Skeletal muscle satellite cell (primary cell): ENCODE measurements around the gene PLA2G10. TPM values are rescaled to one million over a fixed set of nuclear protein-coding genes. Genes with fewer than 3 reads are reported as not detected.
"Not testable (repeated sequence)": the region's sequence is repeated elsewhere in the genome, so short reads cannot be mapped to it uniquely, and the experiment has no call there.

ENCODE experiments used
- H3K27me3 ChIP-seq: 2 replicates; pipeline ENCODE4 v1.7.0; 2013; ENCODE audit warnings: low read length; ENCODE audit not compliant: control insufficient read depth, insufficient read depth
- H3K36me3 ChIP-seq: 2 replicates; pipeline ENCODE4 v1.7.0; 2013; ENCODE audit warnings: mild to moderate bottlenecking, control low read depth, low read length; ENCODE audit not compliant: insufficient read depth
- H3K4me1 ChIP-seq: 2 replicates; pipeline ENCODE4 v1.7.0; 2013; ENCODE audit warnings: low read length; ENCODE audit not compliant: control insufficient read depth, insufficient read depth
- H3K4me2 ChIP-seq: 2 replicates; pipeline ENCODE4 v1.7.0; 2013; ENCODE audit warnings: mild to moderate bottlenecking, low read length
- H3K4me3 ChIP-seq: 2 replicates; pipeline ENCODE4 v1.7.0; 2013; ENCODE audit warnings: low read length
- H3K9ac ChIP-seq: 2 replicates; pipeline ENCODE4 v1.7.0; 2013; ENCODE audit warnings: mild to moderate bottlenecking, low read depth, low read length, moderate library complexity
- H3K9me3 ChIP-seq: replicated peaks from 2 replicates; pipeline ENCODE4 v1.7.0; 2013; ENCODE audit warnings: mild to moderate bottlenecking, control low read depth, low read length
- total RNA-seq: library from RNA; depleted of rRNA; stranded (reverse); fragments of >200 nt; gene quantifications from 2 replicates; pipeline ENCODE4 v1.2.3, GENCODE V29; 2012; rRNA removed

Gene PLA2G10, protein sequence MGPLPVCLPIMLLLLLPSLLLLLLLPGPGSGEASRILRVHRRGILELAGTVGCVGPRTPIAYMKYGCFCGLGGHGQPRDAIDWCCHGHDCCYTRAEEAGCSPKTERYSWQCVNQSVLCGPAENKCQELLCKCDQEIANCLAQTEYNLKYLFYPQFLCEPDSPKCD
- total RNA-seq: not detected in 2 replicates

DNA sequence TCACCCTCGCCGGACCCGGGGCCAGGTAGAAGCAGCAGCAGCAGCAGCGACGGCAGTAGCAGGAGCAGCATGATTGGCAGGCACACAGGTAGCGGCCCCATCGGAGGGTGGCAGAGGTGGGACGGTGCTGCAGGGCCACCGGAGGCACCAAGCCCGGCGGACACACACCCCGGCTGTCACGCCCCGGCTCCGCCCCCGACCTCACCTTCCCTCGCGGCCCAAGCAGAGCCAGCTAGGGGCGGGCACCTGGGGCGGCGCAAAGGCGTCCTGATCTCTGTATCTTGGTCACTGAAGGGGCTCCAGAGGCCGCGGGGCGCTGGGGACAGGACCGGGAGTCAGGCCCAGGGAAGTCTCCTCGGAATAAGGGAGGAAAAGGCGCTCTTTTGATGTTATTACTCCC is at the start of gene PLA2G10:
Gene PLA2G10, minus strand, starts transcription at position 180 of the 400 bp plus-strand sequence. Its CDS starts 79 bp downstream, at position 101.
- H3K4me3 ChIP-seq, H3K9me3 ChIP-seq, H3K36me3 ChIP-seq, H3K9ac ChIP-seq, H3K4me1 ChIP-seq, H3K27me3 ChIP-seq, H3K4me2 ChIP-seq: not testable (repeated sequence)

DNA sequence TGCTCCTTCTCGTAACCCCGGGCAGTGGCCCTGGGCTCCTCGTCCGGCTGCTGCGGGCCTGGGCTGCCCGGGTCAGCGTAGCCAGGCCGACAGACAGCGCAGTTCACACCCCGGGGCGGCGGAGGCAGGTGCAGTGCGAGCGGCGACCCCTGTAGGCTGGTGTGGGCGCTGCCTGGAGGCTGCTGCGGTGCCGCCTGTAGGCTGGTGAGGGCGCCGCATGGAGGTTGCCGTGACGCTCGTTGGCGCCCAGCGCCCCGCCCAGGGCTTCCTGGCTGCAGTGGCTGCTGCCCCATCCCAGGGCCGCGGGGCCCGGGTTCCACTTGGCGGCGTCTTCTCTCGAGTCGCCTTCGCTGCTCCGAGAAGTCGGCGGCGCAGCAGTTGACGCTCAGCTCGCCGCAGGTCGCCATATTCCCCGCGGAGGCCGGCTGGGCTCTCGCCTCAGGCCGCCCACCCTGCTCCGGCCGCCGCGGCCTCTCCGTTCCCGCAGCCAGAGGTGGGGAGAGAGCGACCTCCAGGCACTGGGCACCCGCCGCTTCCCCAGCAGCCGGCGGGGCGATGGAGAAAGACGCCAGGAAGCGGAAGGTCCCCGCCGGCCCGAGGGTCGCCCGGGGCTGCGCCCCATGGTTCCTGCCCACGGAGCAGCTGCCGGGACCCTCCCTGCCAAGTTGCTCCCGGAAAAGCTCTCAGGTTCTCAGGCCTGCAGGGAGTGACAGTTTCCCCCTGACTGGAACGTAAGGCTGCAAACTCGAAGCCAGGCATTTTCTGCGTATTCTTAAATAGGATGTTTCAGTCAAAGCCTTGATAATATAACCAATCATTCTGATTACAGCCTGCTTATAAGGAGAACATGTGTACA is 48.4 kb upstream of the PLA2G10 start, which contains the start of gene NPIPA2:
Gene NPIPA2, plus strand, starts transcription at position 261 of the 856 bp plus-strand sequence. CDS start 5,533 bp downstream, outside the sequence.
- not testable (repeated sequence) for H3K9ac ChIP-seq, H3K9me3 ChIP-seq, H3K4me1 ChIP-seq, H3K4me3 ChIP-seq, H3K36me3 ChIP-seq, H3K27me3 ChIP-seq, H3K4me2 ChIP-seq

DNA sequence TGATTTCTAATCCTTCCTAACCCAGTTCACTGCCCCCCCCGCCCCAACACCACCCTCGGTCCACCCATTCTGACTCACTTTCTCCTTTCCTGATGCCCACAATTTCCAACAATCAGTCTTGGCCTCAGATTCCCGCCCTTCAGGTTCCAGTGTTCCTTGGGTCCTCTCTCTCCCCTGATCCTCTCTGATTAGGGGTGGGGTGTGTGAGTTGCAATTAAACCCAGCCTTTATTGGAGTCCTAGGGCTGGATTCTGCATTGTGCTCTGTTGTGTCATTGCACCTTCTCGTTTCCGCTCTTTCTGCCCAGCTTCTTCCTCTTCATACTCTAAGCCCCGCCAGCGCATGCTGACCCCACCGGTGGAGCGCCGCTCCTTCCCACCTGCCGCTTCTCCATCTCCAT is 47.7 kb upstream of the PLA2G10 start:
- H3K9ac ChIP-seq, H3K4me1 ChIP-seq, H3K9me3 ChIP-seq, H3K27me3 ChIP-seq, H3K4me2 ChIP-seq, H3K36me3 ChIP-seq, H3K4me3 ChIP-seq: not testable (repeated sequence)

DNA sequence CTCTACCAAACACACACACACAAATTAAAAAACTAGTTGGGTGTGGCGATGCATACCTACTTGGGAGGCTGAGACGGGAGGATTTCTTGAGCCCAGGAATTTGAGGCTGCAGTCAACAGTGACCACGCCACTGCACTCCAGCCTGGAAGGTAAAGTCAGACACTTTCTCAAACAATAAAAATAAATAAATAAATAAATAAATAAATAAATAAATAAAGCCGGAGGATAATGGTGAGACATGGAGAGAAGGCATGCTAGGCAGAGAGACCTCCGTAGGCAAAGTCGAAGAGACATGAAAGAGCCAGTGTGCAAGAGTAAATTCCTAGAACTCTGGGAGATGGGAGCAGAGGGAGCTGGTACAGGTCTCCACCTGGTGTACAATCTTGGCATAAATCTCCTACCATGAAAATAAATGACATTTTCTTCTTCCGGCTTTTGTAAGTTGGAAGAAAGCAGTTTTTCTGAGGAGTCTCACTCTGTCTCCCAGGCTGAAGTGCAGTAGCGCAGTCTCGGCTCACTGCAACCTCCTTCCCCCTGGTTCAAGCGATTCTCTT is 46.8 kb upstream of the PLA2G10 start:
- H3K4me3 ChIP-seq, H3K9me3 ChIP-seq, H3K36me3 ChIP-seq, H3K4me1 ChIP-seq, H3K4me2 ChIP-seq, H3K27me3 ChIP-seq, H3K9ac ChIP-seq: not testable (repeated sequence)

DNA sequence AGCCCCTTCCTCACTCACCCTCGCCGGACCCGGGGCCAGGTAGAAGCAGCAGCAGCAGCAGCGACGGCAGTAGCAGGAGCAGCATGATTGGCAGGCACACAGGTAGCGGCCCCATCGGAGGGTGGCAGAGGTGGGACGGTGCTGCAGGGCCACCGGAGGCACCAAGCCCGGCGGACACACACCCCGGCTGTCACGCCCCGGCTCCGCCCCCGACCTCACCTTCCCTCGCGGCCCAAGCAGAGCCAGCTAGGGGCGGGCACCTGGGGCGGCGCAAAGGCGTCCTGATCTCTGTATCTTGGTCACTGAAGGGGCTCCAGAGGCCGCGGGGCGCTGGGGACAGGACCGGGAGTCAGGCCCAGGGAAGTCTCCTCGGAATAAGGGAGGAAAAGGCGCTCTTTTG is 39.1 kb upstream of the PLA2G10 start:
- not testable (repeated sequence) for H3K4me2 ChIP-seq, H3K27me3 ChIP-seq, H3K36me3 ChIP-seq, H3K4me3 ChIP-seq, H3K9ac ChIP-seq, H3K4me1 ChIP-seq, H3K9me3 ChIP-seq

DNA sequence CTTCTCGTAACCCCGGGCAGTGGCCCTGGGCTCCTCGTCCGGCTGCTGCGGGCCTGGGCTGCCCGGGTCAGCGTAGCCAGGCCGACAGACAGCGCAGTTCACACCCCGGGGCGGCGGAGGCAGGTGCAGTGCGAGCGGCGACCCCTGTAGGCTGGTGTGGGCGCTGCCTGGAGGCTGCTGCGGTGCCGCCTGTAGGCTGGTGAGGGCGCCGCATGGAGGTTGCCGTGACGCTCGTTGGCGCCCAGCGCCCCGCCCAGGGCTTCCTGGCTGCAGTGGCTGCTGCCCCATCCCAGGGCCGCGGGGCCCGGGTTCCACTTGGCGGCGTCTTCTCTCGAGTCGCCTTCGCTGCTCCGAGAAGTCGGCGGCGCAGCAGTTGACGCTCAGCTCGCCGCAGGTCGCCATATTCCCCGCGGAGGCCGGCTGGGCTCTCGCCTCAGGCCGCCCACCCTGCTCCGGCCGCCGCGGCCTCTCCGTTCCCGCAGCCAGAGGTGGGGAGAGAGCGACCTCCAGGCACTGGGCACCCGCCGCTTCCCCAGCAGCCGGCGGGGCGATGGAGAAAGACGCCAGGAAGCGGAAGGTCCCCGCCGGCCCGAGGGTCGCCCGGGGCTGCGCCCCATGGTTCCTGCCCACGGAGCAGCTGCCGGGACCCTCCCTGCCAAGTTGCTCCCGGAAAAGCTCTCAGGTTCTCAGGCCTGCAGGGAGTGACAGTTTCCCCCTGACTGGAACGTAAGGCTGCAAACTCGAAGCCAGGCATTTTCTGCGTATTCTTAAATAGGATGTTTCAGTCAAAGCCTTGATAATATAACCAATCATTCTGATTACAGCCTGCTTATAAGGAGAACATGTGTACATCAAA is 9.3 kb upstream of the PLA2G10 start, which contains the start of gene NPIPA3:
Gene NPIPA3, plus strand, starts transcription at position 256 of the 856 bp plus-strand sequence. CDS start 5,533 bp downstream, outside the sequence.
- H3K9me3 ChIP-seq, H3K36me3 ChIP-seq, H3K4me1 ChIP-seq, H3K9ac ChIP-seq, H3K4me2 ChIP-seq, H3K27me3 ChIP-seq, H3K4me3 ChIP-seq: not testable (repeated sequence)

DNA sequence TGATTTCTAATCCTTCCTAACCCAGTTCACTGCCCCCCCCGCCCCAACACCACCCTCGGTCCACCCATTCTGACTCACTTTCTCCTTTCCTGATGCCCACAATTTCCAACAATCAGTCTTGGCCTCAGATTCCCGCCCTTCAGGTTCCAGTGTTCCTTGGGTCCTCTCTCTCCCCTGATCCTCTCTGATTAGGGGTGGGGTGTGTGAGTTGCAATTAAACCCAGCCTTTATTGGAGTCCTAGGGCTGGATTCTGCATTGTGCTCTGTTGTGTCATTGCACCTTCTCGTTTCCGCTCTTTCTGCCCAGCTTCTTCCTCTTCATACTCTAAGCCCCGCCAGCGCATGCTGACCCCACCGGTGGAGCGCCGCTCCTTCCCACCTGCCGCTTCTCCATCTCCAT is 8.6 kb upstream of the PLA2G10 start:
- not testable (repeated sequence) for H3K4me2 ChIP-seq, H3K27me3 ChIP-seq, H3K9me3 ChIP-seq, H3K9ac ChIP-seq, H3K4me3 ChIP-seq, H3K36me3 ChIP-seq, H3K4me1 ChIP-seq

DNA sequence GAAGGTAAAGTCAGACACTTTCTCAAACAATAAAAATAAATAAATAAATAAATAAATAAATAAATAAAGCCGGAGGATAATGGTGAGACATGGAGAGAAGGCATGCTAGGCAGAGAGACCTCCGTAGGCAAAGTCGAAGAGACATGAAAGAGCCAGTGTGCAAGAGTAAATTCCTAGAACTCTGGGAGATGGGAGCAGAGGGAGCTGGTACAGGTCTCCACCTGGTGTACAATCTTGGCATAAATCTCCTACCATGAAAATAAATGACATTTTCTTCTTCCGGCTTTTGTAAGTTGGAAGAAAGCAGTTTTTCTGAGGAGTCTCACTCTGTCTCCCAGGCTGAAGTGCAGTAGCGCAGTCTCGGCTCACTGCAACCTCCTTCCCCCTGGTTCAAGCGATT is 7.8 kb upstream of the PLA2G10 start:
- not testable (repeated sequence) for H3K4me1 ChIP-seq, H3K27me3 ChIP-seq, H3K4me2 ChIP-seq, H3K9me3 ChIP-seq, H3K9ac ChIP-seq, H3K36me3 ChIP-seq, H3K4me3 ChIP-seq

DNA sequence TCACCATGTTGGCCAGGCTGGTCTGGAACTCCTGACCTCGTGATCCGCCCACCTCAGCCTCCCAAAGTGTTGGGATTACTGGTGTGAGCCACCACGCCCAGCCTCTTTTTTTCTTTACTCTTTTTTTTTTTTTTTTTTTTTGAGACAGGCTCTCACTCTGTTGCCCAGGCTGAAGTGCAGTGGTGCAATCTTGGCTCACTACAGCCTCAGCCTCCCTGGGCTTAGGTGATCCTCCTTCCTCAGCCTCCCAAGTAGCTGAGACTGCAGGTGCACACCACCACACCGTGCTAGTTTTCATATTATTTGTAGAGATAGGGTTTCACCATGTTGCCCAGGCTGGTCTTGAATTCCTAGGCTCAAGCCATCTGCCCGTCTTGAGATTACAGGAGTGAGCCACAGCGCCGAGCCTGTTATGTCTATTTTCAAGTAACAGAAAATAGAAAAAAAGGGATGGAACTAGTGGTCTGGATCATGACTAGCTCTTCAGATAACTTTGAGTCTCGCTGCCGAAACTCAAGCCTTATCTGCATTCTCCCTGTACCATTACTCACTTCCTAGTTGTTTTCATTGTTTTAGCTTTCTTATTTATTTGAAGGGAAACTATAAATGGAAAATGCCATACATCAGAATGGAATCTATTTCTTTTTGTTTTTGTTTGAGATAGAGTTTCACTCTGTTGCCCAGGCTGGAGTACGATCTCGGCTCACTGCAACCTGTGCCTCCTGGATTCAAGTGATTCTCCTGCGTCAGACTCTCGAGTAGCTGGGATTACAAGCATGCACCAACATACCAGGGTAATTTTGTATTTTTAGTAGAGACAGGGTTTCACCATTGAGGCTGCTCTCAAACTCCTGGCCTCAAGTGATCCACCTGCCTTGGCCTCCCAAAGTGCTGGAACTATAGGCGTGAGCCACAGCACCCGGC is 8.0 kb downstream of the PLA2G10 start:
- H3K4me1 ChIP-seq, H3K9ac ChIP-seq, H3K4me3 ChIP-seq, H3K36me3 ChIP-seq, H3K9me3 ChIP-seq, H3K4me2 ChIP-seq, H3K27me3 ChIP-seq: not testable (repeated sequence)

DNA sequence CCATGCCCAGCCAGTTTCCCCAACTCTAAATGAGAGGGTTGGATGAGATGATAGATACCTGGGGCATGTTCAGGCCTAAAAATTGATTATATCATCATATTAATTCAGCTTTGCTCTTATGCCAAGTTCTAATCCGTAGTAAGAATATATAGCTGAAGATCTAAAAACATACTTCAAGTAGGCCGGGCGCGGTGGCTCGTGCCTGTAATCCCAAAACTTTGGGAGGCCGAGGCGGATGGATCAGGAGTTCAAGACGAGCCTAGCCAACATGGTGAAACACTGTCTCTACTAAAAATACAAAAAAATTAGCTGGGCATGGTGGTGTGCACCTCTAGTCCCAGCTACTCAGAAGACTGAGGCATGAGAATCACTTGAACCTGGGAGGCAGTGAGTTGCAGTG is 12.0 kb downstream of the PLA2G10 start:
- Histone ChIP-seq H3K4me1 (no peaks in the 10 kb centered on the region), H3K9me3 (no peaks in the 10 kb centered on the region), H3K4me2 (no peak overlapping the region), H3K9ac (no peak overlapping the region), H3K27me3 (peaks cover 2% of the 10 kb centered on the region), H3K36me3 (no peaks in the 10 kb centered on the region), H3K4me3 (no peak overlapping the region)
